SU-DHL-6 (cell line): ENCODE data around the gene MPND.

Experiments
- CTCF ChIP-seq: fragments of 200-600 bp; sonication (generic); IDR thresholded peaks from one replicate; pipeline ENCODE4 v1.5.1; 2017; ENCODE audit warnings: antibody characterized with exemption, mild to moderate bottlenecking, low read length, moderate library complexity; ENCODE audit not compliant: insufficient read depth, poor library complexity, severe bottlenecking
- EZH2phosphoT487 ChIP-seq: fragments of 200-600 bp; sonication (generic), shearing (Covaris generic); conservative IDR thresholded peaks from 2 replicates; pipeline ENCODE4 v1.6.1; 2018; ENCODE audit warnings: mild to moderate bottlenecking, antibody characterized with exemption, low read length, moderate library complexity, mixed read lengths

- no peak for TF ChIP-seq CTCF
- TF ChIP-seq EZH2phosphoT487, result no peak
These were observed 10.9 kb downstream of the MPND start for GRCh38 chr19:4354282-4354681.
